ENCODE measurements around the gene RAB35.

Gene RAB35

DNA sequence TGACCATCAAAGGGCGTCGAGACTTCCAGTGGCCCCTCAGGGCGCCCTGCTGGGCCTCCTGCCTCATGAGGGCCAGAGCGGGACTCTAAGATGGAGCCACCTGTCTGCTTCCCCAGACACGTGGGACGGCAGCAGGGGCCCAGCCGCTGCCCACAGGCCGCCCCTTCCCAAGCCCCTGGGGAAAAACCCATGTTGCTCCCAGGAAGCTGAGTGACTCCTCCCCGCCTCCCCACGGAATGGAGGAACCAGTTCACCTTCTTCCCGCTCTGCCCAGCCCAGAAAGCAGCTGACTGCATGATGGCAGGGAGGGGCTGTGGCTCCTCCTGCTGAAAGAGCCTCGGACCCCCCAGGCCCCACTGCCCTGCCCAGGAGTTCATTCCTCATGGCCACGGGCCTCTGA is 14.9 kb downstream of the RAB35 start:
- Histone ChIP-seq H3K4me2 (ENCODE audit: low read length) (no peak overlapping the region), H2BK5ac (ENCODE audit: low read length) (no peak overlapping the region), H2BK120ac (ENCODE audit: low read depth, low read length) (no peak overlapping the region), H3K18ac (ENCODE audit: low read length) (no peak overlapping the region), H3K36me3 (ENCODE audit: control insufficient read depth, insufficient read depth, low read length) (peaks cover 4% of the 10 kb centered on the region), H3K23ac (ENCODE audit: low read length) (no peak overlapping the region), H3K79me1 (ENCODE audit: low read length) (peaks cover 26% of the 10 kb centered on the region), H3K79me2 (ENCODE audit: control insufficient read depth, insufficient read depth, low read length) (peaks cover 21% of the 10 kb centered on the region), H3K27ac (ENCODE audit: low read depth, low read length) (no peak overlapping the region), H3K9ac (ENCODE audit: low read length) (no peak overlapping the region), H3K4me1 (ENCODE audit: control insufficient read depth, low read depth, low read length) (no peaks in the 10 kb centered on the region), H3K4ac (ENCODE audit: low read depth, low read length) (no peak overlapping the region), H2BK15ac (replicated peaks; ENCODE audit: low read depth) (no peak overlapping the region), H2AK5ac (ENCODE audit: low read length) (no peak overlapping the region), H4K5ac (ENCODE audit: low read length) (no peak overlapping the region), H4K8ac (ENCODE audit: low read depth, low read length) (no peak overlapping the region), H3K4me3 (ENCODE audit: low read length) (no peak overlapping the region), H3K27me3 (ENCODE audit: insufficient read depth, low read length, poor library complexity) (no peaks in the 10 kb centered on the region), H3K56ac (ENCODE audit: low read length) (no peak overlapping the region)
- no peak for DNase-seq
- WGBS (ENCODE audit: extremely low coverage, insufficient coverage, low lambda C conversion rate), result no CpG with 5 or more reads among the region's 13 CpGs

DNA sequence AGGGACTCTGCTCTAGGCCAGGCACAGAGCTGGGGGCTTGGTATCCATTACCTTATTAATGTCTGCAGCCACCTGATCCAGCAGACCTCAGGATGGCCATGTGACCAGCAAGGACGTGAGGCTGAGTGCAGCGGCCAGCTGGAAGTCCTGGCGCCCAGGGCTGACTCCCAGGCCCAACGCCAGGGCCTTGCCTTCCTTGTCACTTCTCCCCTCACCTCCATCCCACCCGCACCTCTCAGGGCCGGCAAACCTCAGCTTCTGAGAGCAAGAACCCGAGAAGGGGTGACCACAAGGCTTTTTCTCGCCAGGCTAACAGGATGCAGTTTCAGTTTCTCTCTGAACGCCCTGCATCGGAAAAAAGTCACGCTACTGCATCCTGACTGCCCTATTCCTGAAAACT is 15.4 kb downstream of the RAB35 start:
- Histone ChIP-seq H4K8ac (ENCODE audit: low read depth, low read length) (no peak overlapping the region), H3K4me1 (ENCODE audit: control insufficient read depth, low read depth, low read length) (no peaks in the 10 kb centered on the region), H3K36me3 (ENCODE audit: control insufficient read depth, insufficient read depth, low read length) (peaks cover 4% of the 10 kb centered on the region), H3K4me3 (ENCODE audit: low read length) (no peak overlapping the region), H3K9ac (ENCODE audit: low read length) (no peak overlapping the region), H2BK15ac (replicated peaks; ENCODE audit: low read depth) (no peak overlapping the region), H3K79me1 (ENCODE audit: low read length) (peaks cover 25% of the 10 kb centered on the region), H3K27me3 (ENCODE audit: insufficient read depth, low read length, poor library complexity) (no peaks in the 10 kb centered on the region), H2BK120ac (ENCODE audit: low read depth, low read length) (no peak overlapping the region), H3K56ac (ENCODE audit: low read length) (no peak overlapping the region), H3K23ac (ENCODE audit: low read length) (no peak overlapping the region), H3K18ac (ENCODE audit: low read length) (no peak overlapping the region), H3K4me2 (ENCODE audit: low read length) (no peak overlapping the region), H2BK5ac (ENCODE audit: low read length) (no peak overlapping the region), H3K4ac (ENCODE audit: low read depth, low read length) (no peak overlapping the region), H2AK5ac (ENCODE audit: low read length) (no peak overlapping the region), H4K5ac (ENCODE audit: low read length) (no peak overlapping the region), H3K27ac (ENCODE audit: low read depth, low read length) (no peak overlapping the region), H3K79me2 (ENCODE audit: control insufficient read depth, insufficient read depth, low read length) (peaks cover 19% of the 10 kb centered on the region)
- DNase-seq, result no peak
- WGBS (ENCODE audit: extremely low coverage, insufficient coverage, low lambda C conversion rate), result no CpG with 5 or more reads among the region's 11 CpGs

DNA sequence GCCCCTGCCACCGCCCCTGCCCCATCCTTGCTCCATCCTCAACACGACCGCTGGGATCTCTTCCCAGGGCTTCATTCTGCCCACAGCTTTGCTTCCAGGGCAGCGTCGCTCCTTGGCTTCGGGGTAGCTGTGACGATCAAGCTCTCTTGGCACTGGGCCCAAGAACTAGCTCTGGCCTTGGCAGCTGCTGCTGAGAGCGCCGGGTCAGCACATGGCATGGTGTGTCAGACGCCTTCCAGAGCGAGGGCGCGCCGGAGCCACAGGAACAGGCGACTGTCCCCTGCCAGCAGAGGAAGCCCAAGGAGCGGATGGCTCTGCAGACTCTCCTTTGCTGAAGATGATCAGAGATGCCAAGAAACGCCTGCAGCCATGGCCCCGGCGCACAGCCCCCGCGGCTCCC is 15.9 kb downstream of the RAB35 start:
- H3K4me2 ChIP-seq (ENCODE audit: low read length), result no peak overlapping the region
- no peak overlapping the region for H3K4me3 ChIP-seq (ENCODE audit: low read length)
- H3K23ac ChIP-seq (ENCODE audit: low read length), result no peak overlapping the region
- H3K79me1 ChIP-seq (ENCODE audit: low read length), result peaks cover 24% of the 10 kb centered on the region
- peaks cover 4% of the 10 kb centered on the region for H3K36me3 ChIP-seq (ENCODE audit: control insufficient read depth, insufficient read depth, low read length)
- no peak overlapping the region for H2BK15ac ChIP-seq (replicated peaks; ENCODE audit: low read depth)
- H3K56ac ChIP-seq (ENCODE audit: low read length), result no peak overlapping the region
- no peak overlapping the region for H2AK5ac ChIP-seq (ENCODE audit: low read length)
- no peak overlapping the region for H2BK5ac ChIP-seq (ENCODE audit: low read length)
- H3K18ac ChIP-seq (ENCODE audit: low read length), result no peak overlapping the region
- no peak for DNase-seq
- no CpG with 5 or more reads among the region's 21 CpGs for WGBS (ENCODE audit: extremely low coverage, insufficient coverage, low lambda C conversion rate)
- H4K5ac ChIP-seq (ENCODE audit: low read length), result no peak overlapping the region
- no peak overlapping the region for H3K9ac ChIP-seq (ENCODE audit: low read length)
- H3K27me3 ChIP-seq (ENCODE audit: insufficient read depth, low read length, poor library complexity), result no peaks in the 10 kb centered on the region
- H3K4ac ChIP-seq (ENCODE audit: low read depth, low read length), result no peak overlapping the region
- H3K4me1 ChIP-seq (ENCODE audit: control insufficient read depth, low read depth, low read length), result no peaks in the 10 kb centered on the region
- no peak overlapping the region for H3K27ac ChIP-seq (ENCODE audit: low read depth, low read length)
- H4K8ac ChIP-seq (ENCODE audit: low read depth, low read length), result no peak overlapping the region
- no peak overlapping the region for H2BK120ac ChIP-seq (ENCODE audit: low read depth, low read length)
- H3K79me2 ChIP-seq (ENCODE audit: control insufficient read depth, insufficient read depth, low read length), result peaks cover 19% of the 10 kb centered on the region

DNA sequence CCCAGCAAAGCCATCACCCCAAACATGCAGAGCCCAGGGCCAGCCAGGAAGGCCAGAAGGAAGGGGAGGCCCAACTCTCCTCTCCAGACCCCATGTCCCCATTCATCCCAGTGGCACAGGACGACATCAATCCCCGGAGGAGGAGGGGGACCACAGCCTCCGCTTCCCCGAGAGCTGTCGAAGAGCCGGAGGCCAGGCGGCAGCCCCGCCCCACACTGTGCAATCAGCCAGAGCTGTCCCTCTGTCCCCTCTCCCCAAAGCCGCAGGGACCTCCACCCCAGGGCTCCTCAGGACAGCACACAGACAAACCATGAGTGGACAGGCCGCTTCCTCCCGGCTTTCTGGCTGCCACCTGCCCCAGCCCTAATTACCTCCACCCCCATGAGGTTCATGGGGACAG is 16.8 kb downstream of the RAB35 start:
- no peak overlapping the region for H2BK5ac ChIP-seq (ENCODE audit: low read length)
- no peaks in the 10 kb centered on the region for H3K4me1 ChIP-seq (ENCODE audit: control insufficient read depth, low read depth, low read length)
- peaks cover 19% of the 10 kb centered on the region for H3K79me1 ChIP-seq (ENCODE audit: low read length)
- no peak overlapping the region for H3K4me2 ChIP-seq (ENCODE audit: low read length)
- WGBS (ENCODE audit: extremely low coverage, insufficient coverage, low lambda C conversion rate), result no CpG with 5 or more reads among the region's 11 CpGs
- no peak overlapping the region for H2AK5ac ChIP-seq (ENCODE audit: low read length)
- no peak overlapping the region for H3K27ac ChIP-seq (ENCODE audit: low read depth, low read length)
- peaks cover 13% of the 10 kb centered on the region for H3K79me2 ChIP-seq (ENCODE audit: control insufficient read depth, insufficient read depth, low read length)
- no peak overlapping the region for H4K5ac ChIP-seq (ENCODE audit: low read length)
- no peak overlapping the region for H3K56ac ChIP-seq (ENCODE audit: low read length)
- H3K18ac ChIP-seq (ENCODE audit: low read length), result no peak overlapping the region
- H2BK120ac ChIP-seq (ENCODE audit: low read depth, low read length), result no peak overlapping the region
- H2BK15ac ChIP-seq (replicated peaks; ENCODE audit: low read depth), result no peak overlapping the region
- no peak for DNase-seq
- no peak overlapping the region for H4K8ac ChIP-seq (ENCODE audit: low read depth, low read length)
- H3K4me3 ChIP-seq (ENCODE audit: low read length), result no peak overlapping the region
- peaks cover 2% of the 10 kb centered on the region for H3K36me3 ChIP-seq (ENCODE audit: control insufficient read depth, insufficient read depth, low read length)
- no peak overlapping the region for H3K23ac ChIP-seq (ENCODE audit: low read length)
- no peaks in the 10 kb centered on the region for H3K27me3 ChIP-seq (ENCODE audit: insufficient read depth, low read length, poor library complexity)
- no peak overlapping the region for H3K4ac ChIP-seq (ENCODE audit: low read depth, low read length)
- H3K9ac ChIP-seq (ENCODE audit: low read length), result no peak overlapping the region

DNA sequence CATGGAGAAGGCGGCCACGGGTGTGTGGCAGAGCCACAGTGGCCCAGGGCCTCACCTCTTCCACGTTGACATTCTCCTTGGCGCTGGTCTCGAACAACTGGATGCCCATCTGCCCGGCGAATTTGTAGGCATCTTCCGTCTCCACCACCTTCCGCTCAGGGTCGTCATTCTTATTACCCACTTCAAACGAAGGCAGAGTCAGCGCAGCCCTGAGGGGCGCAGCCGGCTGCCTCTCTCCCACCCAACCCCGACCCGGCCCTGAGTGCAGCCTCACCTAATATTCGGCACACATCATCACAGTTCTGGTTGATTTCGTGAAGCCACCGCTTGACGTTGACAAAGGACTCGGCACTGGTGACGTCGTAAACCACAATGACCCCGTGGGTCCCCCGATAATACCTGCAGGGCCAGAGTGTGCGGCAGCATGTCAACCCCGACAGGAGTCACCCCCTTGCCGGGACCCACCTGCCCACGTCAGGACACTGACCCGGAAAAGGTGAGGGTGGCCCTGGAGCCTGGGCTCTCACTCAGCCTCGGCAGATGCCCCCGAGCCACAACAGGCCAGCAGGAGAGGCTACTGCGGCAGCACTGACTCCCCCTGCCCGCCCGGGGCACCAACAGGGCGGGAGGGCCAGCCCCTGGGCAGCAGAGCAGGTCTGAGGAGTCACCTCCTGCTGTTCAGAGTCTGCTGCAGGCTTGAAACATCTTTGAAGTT is 17.6 kb downstream of the RAB35 start:
- no peak overlapping the region for H4K5ac ChIP-seq (ENCODE audit: low read length)
- H2BK5ac ChIP-seq (ENCODE audit: low read length), result no peak overlapping the region
- no peak overlapping the region for H4K8ac ChIP-seq (ENCODE audit: low read depth, low read length)
- H3K27me3 ChIP-seq (ENCODE audit: insufficient read depth, low read length, poor library complexity), result no peaks in the 10 kb centered on the region
- no peak for DNase-seq
- no peak overlapping the region for H2AK5ac ChIP-seq (ENCODE audit: low read length)
- no peak overlapping the region for H2BK120ac ChIP-seq (ENCODE audit: low read depth, low read length)
- no CpG with 5 or more reads among the region's 36 CpGs for WGBS (ENCODE audit: extremely low coverage, insufficient coverage, low lambda C conversion rate)
- no peak overlapping the region for H2BK15ac ChIP-seq (replicated peaks; ENCODE audit: low read depth)
- no peak overlapping the region for H3K9ac ChIP-seq (ENCODE audit: low read length)
- peaks cover 17% of the 10 kb centered on the region for H3K79me1 ChIP-seq (ENCODE audit: low read length)
- no peak overlapping the region for H3K4me2 ChIP-seq (ENCODE audit: low read length)
- H3K36me3 ChIP-seq (ENCODE audit: control insufficient read depth, insufficient read depth, low read length), result peaks cover 2% of the 10 kb centered on the region
- H3K4me1 ChIP-seq (ENCODE audit: control insufficient read depth, low read depth, low read length), result no peaks in the 10 kb centered on the region
- no peak overlapping the region for H3K4ac ChIP-seq (ENCODE audit: low read depth, low read length)
- no peak overlapping the region for H3K23ac ChIP-seq (ENCODE audit: low read length)
- peaks cover 13% of the 10 kb centered on the region for H3K79me2 ChIP-seq (ENCODE audit: control insufficient read depth, insufficient read depth, low read length)
- no peak overlapping the region for H3K56ac ChIP-seq (ENCODE audit: low read length)
- no peak overlapping the region for H3K18ac ChIP-seq (ENCODE audit: low read length)
- H3K27ac ChIP-seq (ENCODE audit: low read depth, low read length), result no peak overlapping the region
- H3K4me3 ChIP-seq (ENCODE audit: low read length), result no peak overlapping the region

DNA sequence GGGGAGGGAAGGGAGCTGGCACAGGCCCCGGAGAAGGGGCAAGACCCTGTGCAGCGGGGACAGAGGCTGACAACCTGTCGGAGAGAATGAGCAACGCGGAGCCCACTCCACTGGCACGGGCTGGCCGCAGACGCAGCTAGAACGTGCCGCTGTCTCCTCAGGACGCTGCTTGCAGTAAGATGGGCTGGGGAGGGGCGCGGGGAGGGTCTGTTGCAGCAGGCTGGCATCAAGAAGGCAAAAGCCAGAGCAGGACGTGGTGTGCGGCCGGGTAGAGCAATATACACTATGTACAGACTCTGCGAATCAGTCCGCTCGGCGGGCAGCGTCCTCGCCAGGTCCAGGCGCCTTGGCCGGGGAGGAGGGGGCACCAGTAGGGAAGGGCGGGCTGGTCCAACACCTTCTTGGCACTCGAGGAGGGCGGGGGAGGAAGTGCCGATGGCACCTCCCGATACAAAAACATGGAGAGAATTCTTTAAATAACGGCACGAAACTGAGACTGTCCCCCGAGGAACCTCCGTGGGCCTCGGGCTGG is 19.8 kb downstream of the RAB35 start:
- H2AK5ac ChIP-seq (ENCODE audit: low read length), result no peak overlapping the region
- H4K8ac ChIP-seq (ENCODE audit: low read depth, low read length), result no peak overlapping the region
- no peak overlapping the region for H2BK5ac ChIP-seq (ENCODE audit: low read length)
- H3K4me1 ChIP-seq (ENCODE audit: control insufficient read depth, low read depth, low read length), result peaks cover 2% of the 10 kb centered on the region
- WGBS (ENCODE audit: extremely low coverage, insufficient coverage, low lambda C conversion rate), result no CpG with 5 or more reads among the region's 34 CpGs
- no peak overlapping the region for H3K4me3 ChIP-seq (ENCODE audit: low read length)
- H3K23ac ChIP-seq (ENCODE audit: low read length), result no peak overlapping the region
- H3K18ac ChIP-seq (ENCODE audit: low read length), result no peak overlapping the region
- H3K56ac ChIP-seq (ENCODE audit: low read length), result no peak overlapping the region
- H3K79me1 ChIP-seq (ENCODE audit: low read length), result peaks cover 10% of the 10 kb centered on the region
- H3K36me3 ChIP-seq (ENCODE audit: control insufficient read depth, insufficient read depth, low read length), result no peaks in the 10 kb centered on the region
- no peak overlapping the region for H2BK15ac ChIP-seq (replicated peaks; ENCODE audit: low read depth)
- H4K5ac ChIP-seq (ENCODE audit: low read length), result no peak overlapping the region
- no peak overlapping the region for H3K4me2 ChIP-seq (ENCODE audit: low read length)
- DNase-seq, result no peak
- H3K79me2 ChIP-seq (ENCODE audit: control insufficient read depth, insufficient read depth, low read length), result peaks cover 5% of the 10 kb centered on the region
- no peak overlapping the region for H3K27ac ChIP-seq (ENCODE audit: low read depth, low read length)
- no peak overlapping the region for H2BK120ac ChIP-seq (ENCODE audit: low read depth, low read length)
- no peak overlapping the region for H3K9ac ChIP-seq (ENCODE audit: low read length)
- H3K4ac ChIP-seq (ENCODE audit: low read depth, low read length), result no peak overlapping the region
- H3K27me3 ChIP-seq (ENCODE audit: insufficient read depth, low read length, poor library complexity), result no peaks in the 10 kb centered on the region
